Esophagus muscularis mucosa (tissue), 3 donors: ENCODE measurements around the gene CTNNA1.

Experiments
- CTCF ChIP-seq, 3 experiments: fragments of 200-600 bp in 2 of 3; fragments of 450-650 bp in 1 of 3; sonication (generic) in 2 of 3; IDR thresholded peaks; one replicate each; pipeline ENCODE4 v1.5.1; 2017 to 2019; ENCODE audit warnings: antibody characterized with exemption in 3 of 3, mild to moderate bottlenecking in 2 of 3, moderate library complexity in 1 of 3
- POLR2A ChIP-seq: fragments of 450-650 bp; IDR thresholded peaks from one replicate; pipeline ENCODE4 v1.6.1; 2017; ENCODE audit warnings: antibody characterized with exemption, moderate library complexity, mild to moderate bottlenecking, low read depth

- TF ChIP-seq POLR2A: no peak
- no peak for TF ChIP-seq CTCF (IDR thresholded peaks at IDR 0.05)
Observed at GRCh38 chr5:138983984-138984383, 230.8 kb downstream of the CTNNA1 start.
